Endometrium (tissue), 2 donors: Measurements from ENCODE around the gene NMNAT2.
A peak's percentile ranks its signal among the peaks of the same experiment; 100 is the strongest.
"Not testable (repeated sequence)": the region's sequence is repeated elsewhere in the genome, so short reads cannot be mapped to it uniquely, and the experiment has no call there.

ENCODE experiments used
- FAIRE-seq: peaks from 2 replicates; lab custom pipeline; 2012; peaks lifted over from hg19 to GRCh38; lab: Jason Lieb, UNC
- donor health status: control.
- donor health status: control.

Gene NMNAT2

DNA sequence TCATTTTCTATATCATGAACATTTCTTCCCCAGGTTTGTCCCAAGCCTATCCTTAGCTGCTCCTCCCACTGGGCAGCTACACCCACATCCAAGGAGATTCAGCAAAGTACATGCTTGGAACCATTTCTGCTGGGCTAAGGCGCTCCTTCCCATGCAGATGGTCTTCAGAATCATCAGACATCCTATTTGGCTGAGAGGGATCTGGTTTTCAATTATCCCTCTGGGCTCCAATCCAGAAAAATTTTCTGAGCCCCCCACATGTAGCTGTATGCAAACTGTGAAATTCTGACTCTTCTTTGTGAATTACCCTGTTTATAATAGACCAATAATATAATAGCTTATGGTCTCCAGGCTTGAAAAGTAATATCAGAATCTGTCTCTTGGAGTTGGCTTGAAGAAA, 132.9 kb downstream of the NMNAT2 start:
- FAIRE-seq: no peak

- no peak for FAIRE-seq
These were observed 134.1 kb downstream of the NMNAT2 start for GRCh38 chr1:183284086-183284485.

GRCh38 chr1:183283286-183283685, 134.9 kb downstream of the NMNAT2 start:
- no peak for FAIRE-seq

DNA sequence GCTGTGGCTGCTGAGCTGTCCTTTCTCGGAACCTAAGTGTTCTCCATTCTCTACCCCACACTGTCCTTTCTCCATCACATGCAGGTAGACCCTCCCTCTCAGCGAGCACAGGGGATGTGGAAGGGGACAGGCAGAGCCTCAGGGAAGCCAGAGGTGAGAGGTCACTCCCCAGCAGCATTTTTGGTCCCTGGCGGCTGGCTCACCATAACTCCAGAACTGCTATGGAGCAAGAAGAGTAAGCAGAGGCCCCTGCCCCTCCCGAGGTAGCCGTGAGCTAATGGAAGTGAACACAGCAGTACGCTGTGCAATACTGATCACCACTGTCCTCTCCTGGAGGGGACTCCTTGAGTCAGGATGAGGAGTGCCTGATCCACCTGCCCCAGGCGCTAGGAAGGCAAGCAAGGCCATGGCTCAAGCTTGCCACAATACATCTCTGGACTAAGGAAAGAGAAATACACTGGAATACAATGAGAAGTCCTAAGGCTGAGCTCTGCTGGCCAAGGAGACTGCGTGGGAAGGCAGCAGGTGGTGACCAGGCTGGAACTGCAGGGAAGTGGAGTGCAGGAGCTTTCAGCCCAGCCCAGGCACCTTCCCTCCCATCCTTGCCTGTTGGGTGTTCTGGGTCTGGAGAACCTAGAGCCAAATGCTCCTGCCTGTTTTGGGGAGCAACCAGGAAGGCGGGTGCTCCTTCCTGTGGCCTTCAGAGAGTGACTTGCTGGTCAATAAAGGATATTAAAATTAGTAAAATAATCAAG, 135.9 kb downstream of the NMNAT2 start:
- no peak for FAIRE-seq

GRCh38 chr1:183281553-183282091, 136.6 kb downstream of the NMNAT2 start:
- FAIRE-seq: peak; percentile 90

- no peak for FAIRE-seq
These were observed 137.1 kb downstream of the NMNAT2 start for GRCh38 chr1:183281039-183281438.

- FAIRE-seq: no peak
These were observed 138.3 kb downstream of the NMNAT2 start for GRCh38 chr1:183279835-183280234.

DNA sequence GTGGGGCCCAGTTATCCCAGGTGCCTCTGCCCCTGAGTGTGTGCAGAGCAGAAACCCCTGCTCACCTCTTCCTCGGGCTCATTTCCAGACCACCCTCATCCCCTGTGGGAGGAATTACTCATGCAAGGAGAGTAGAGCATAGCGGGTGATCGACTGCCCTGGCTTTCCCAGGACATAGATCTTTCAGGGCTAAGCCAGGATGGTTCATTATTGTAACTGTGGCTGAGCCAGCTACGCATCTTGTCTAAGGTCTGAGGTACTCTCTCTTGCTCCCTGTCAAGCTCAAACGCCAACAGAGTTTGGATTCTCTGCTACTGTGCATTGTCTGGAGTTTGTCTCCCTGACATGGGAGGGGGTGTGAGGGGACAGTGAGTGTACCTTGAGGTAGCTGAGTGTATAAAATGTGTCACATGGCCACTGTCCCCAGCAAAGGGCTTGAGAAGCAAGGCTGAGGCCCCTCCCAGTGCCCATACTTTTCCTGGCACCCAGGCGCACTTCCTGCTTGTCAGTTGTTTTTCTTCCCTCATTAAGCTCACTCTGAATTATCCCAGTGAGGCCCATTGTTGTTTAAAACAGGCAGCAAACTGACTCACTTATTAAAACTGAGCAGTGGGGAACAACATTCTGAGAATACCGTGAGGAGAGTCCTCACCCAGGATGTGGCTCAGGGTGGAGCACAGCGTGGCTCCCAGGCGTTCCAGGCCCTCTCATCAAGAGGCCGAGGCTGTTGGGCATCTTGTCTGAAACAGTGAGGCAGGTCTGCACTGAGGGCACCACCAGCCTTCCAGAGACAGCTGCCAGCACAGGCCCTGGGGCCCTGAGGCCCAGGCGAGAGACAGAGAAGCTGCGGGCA, 139.2 kb downstream of the NMNAT2 start:
- FAIRE-seq: no peak

DNA sequence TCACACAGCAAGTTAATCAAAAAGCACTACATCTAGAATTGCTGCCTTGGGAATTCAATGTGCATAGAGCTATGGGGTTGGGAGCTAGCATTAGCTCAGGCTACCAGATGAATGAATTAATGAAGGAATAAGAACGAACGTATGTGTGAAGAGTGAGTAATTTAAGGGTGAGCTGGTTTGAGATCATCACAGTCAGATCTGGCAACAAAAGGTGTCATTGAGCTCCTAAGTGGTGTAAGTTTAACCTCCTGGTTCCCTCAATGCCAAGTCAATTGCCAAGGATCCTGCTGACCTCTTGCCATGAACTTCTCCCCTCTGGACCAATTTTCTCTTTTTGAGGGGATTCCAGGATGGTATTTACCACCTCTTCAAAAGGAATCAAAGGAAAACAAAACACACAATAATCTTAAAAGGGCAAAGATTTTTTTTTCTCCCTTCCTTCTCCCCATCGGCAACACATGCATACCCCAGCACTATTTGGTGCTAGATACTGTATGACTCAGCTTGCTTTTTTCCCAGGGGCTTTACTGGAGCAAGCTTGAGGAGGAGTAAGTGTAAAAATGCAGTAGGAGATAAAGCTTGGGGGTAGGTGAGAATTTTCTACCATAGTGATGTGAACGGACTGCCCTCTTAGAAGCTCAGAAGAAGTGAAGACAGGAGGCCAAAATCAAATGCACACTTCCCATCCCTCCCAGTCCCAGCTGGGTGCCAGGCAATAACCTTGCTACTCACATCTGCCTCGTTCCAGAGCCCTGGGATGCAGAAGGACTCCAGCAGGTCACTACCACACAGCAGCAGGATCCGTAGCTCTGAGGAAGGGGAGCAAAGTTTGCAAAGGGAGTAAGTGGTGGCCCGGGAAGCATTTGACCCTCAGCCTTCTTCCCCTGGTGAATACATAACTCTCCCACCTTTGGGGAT, 140.1 kb downstream of the NMNAT2 start:
- FAIRE-seq: no peak

GRCh38 chr1:183276386-183277080, 141.6 kb downstream of the NMNAT2 start:
- FAIRE-seq: no peak

DNA sequence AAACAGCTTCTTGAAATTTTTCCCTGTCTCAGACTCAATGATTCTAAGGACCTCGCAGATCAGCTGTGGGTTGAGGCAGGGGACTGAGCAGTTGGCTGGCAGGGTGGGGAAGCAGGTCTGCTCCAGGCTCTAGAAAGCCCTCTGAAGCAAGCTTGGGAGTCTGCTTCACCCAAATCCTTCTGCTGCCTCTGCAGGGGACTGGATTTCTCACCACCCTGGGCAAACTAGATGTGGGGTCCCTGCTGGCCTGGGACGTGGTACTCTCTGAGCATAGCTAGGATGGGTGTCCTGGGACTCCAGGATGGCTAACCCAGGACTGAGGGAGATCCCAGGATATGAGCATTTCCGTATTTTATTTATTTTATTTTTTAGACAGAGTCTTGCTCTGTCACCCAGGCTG, 142.9 kb downstream of the NMNAT2 start:
- FAIRE-seq: no peak

GRCh38 chr1:183274836-183275235, 143.3 kb downstream of the NMNAT2 start:
- no peak for FAIRE-seq

GRCh38 chr1:183273984-183274383, 144.2 kb downstream of the NMNAT2 start:
- not testable (repeated sequence) for FAIRE-seq

GRCh38 chr1:183273300-183273699, 144.9 kb downstream of the NMNAT2 start:
- no peak for FAIRE-seq

GRCh38 chr1:183272390-183272848, 145.8 kb downstream of the NMNAT2 start:
- FAIRE-seq: no peak

GRCh38 chr1:183270541-183271141, 147.5 kb downstream of the NMNAT2 start:
- no peak for FAIRE-seq

- no peak for FAIRE-seq
These were observed 150.3 kb downstream of the NMNAT2 start for GRCh38 chr1:183267646-183268431.

DNA sequence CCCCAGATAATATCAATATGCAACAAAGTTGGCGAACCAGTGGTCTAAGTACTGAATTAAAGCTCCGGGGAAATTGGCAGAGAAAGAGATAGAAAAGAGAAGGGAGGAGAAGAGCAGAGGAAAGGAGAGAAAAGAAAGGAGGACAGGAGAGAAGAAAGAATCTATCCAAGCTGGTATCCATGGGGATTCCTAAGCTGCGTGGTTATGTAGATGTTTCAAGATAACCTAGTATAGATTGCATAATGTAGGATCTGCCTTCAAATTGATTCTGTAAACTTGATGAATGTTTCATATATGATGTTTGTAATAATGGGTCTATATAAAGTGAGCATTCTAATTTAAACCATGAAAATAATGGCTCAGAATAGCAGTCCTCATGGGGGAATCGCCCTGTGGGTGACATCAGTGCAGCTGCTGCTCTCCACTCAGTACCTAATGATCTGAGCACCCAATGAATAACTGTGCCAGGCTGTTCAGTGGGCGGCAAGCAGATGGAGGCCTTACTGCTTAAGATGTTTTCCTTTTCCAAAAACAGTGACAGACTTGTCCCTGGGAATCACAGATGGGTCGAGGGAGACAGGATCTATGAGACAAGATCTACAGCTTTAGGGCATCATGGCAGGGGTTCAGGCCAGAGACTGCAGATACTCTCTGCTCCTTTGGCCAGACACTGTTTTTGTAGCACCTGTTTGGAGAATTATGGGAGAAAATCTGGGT, 154.1 kb downstream of the NMNAT2 start:
- no peak for FAIRE-seq

DNA sequence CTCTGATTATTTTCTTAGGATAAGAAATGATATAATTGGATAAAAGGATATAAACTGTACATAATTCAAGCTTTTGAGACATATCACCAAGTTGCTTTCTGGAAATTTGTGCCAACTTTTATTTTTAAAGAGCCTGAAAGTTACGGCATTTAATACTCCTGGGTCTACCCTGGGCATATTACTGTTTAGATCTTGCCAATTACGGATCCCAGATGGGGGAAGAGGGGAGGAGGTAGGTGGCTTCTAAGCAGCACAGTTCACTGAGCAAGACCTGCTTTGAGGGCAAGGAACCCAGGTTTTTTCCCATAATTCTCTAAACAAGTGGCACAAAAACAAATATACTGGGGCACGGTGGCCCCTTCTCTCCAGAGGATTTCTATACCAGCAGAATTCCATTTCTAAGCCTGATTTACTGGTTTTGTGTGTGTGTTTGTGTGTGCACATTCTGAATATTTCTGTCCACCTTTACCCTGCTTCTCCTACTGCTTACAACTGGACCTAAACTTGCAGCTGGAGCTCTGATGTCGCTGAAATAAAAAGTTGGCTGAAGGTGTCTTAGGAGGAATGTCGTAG, 155.5 kb downstream of the NMNAT2 start:
- FAIRE-seq: no peak
